HG02973 (cell line): ENCODE results near the gene SPRTN.
A peak's percentile ranks its signal among the peaks of the same experiment; 100 is the strongest.
"Not testable (repeated sequence)": the region's sequence is repeated elsewhere in the genome, so short reads cannot be mapped to it uniquely, and the experiment has no call there.

Experiments used
- ATAC-seq: cut with Tn5 transposase; IDR thresholded peaks from one replicate; pipeline ENCODE4 v1.9.1; 2021; ENCODE audit warnings: moderate library complexity; ENCODE audit not compliant: unreplicated experiment

SPRTN gene

DNA sequence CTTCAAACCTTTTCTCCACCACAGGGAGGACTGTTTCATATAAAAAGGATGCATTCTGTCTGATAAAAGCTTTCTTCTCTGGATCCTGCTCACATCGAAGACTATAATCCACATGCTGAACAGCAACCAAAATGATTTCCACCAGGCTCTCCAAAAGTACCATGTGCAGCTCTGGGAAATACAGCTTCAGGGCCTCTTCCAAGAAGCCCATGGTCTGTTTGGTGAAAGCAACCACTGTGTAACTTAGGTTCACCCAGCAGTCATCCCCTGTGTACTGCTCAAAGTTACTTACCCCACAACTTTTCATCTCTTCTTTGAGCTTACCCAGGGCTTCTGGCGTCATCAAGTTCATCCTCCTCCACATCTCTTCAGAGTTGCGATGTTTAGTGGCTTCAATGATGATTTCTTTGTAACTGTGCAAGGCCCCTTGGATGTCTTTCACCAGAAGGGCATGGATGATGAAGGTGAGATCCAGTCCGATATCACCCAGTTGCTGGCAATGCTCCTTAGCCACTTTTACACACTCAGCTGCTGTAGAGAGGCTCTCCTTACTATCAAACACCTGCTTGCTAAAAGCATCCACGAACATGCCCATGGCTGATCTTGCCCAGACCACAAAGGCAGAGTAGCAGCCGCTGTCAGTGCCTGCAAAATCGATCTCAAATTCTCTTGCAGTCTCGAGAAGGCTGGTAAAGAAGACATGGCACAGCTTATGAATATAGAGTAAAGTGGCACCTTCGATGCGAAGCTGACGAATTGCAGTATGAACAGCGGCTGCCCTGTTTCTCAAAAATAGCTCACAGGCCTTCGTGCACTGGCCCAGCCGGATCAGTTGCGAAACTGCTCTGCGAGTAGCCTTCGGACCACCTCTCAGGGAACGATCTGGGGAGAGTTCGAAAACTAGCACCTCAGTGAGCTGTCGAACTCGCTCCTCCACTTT lies 2.2 kb upstream of the SPRTN start:
- ATAC-seq, result no peak

DNA sequence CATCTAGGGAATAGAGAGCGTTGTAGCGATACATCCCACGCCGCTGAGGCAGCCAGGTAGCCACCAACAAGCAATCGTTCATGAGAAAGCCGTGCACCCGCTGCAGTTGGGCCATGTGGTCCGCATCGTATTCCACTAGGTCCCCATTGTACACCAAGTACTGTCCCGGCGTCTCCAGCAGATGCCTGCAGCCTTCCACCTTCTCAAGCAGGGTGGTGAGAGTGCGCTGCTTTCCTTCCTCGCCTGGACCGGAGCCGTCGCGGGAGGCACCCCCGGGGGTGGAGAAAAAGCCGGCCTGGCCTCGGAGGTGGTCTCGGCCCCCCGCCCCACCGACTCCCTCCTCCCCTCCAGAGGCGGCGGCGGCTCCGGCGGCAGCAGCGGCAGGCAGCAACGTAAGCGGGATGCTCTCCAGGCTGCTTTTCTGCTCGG lies 1.0 kb upstream of the SPRTN start:
- ATAC-seq, result peak; percentile 2

DNA sequence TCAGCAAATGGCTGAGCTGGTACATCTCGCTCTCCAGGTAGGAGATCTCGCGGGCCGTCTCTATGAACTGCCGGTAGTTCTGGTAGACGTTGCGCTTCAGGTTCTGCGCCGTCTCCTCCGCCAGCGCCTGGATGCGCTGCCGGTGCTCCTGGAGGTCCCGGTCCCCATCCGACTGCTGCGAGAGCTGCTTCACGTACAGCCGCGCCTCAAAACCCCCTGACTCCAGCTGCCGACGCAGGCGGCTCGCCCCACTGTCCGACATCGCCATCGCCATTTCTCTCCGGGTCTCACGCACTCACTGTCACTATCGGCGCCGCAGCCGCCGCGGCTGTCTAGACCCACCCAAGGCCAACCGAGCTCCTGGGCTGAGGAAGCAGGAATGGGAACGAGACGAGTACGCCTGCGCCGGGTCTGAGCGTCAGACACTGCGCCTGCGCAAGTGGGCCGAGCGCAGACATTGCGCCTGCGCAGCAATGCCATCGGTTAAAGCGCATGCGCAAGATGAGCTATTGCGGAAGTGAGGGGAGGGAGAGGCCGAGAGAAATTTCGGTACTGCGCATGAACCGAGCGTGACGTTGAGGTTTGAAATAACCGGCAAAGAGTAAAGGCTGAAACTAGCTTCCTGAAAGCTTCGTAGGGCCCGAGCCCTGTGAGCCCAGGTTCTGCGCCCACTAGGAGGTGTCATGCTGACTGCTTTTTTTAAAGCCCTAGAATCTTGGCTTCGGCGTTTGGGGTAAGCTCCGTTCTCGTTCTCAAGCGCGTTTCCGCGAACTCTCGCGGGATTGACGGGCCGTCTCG lies 422 bp upstream of the SPRTN start, which contains the start of gene EXOC8:
TSS of gene EXOC8 (minus strand) at position 381 of the 798 bp plus-strand sequence. CDS start at position 274, 107 bp downstream.
- ATAC-seq, result peak; percentile 69

DNA sequence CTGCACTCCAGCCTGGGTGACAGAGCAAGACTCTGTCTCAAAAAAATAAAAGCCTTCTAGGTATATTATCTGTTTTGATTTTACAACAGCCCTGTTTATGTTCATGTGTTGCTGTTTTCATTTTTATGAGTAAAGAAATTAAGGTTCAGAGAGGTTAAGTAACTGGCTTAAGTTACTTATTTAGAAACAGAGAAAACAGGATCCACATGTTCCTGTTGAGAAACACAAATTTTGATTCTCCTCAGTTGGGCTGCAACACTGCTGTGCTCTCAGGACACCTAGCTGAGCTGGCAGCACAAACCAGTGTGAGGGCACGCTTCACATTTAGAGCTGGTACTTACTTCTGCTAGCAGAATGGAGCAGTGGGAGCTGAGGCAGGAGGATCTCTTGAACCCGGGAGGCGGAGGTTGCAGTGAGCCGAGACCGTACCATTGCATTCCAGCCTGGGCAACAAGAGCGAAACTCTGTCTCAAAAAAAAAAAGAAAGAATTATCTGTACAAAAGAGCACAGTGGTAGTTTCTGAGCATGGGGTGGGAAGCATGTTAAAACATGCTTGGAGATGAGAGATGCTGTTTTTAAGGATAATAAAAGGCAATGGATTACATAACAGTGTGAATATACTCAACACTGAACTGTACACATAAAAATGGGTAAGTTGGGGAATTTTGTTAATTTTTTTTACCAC lies 2.4 kb downstream of the SPRTN start:
- no peak for ATAC-seq

DNA sequence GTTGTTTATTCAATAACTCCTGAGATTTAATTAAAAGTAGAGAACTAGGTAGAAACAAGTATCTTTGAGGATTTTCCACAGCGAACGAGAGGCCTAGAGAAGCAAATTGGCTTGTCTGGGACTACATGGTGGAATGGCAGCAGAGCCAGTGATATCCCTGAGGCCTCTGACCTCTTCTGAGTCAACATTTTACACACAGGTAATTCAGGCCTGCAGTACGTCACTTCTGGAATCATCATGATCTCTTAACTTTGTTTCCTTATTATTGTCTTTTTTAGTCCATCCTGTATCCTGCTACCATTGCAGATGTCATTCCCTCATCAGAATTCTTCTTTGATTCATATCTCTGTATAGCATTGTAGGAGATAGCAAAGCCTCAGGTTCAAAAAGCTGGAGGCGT lies 9.9 kb downstream of the SPRTN start:
- no peak for ATAC-seq

DNA sequence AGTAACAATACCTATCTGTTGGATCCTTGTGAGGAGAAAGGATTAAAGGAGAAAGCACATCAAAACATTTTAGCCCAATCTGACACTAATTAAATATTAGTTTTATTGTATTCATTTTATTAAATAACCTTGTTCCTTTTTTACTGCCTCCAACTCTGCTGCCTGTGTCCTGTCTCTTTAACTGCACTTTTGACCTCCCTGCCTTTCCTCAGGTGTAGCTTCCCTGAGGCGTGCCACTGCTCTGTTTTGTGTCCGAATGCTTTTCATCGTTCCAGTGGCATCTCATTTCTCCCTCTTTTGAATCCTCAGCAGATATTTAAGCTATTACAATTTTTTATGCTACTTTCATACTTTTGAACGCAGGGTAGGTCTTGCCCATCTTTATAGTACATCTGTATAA lies 10.3 kb downstream of the SPRTN start:
- no peak for ATAC-seq

DNA sequence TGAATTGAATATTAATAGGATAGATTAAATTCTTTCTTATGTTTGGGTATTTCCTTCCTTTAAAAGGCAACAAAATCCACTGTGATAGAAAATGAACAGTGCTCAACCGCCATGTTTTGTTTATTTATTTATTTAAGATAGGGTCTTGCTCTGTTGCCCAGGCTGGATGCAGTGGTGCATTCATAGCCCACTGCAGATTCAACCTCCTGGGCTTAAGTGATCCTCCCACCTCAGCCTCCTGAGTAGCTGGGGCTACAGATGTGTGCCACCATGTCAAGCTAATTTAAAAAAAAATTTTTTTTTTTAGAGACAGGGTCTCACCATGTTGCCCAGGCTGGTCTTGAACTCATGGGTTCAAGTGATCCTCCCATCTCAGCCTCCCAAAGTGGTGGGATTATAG lies 10.8 kb downstream of the SPRTN start:
- not testable (repeated sequence) for ATAC-seq

- ATAC-seq, result no peak
These were observed 13.7 kb downstream of the SPRTN start for GRCh38 chr1:231351816-231352215.

GRCh38 chr1:231353086-231353485 lies 15.0 kb downstream of the SPRTN start:
- no peak for ATAC-seq

- no peak for ATAC-seq
These were observed 16.4 kb downstream of the SPRTN start for GRCh38 chr1:231354330-231355020.

DNA sequence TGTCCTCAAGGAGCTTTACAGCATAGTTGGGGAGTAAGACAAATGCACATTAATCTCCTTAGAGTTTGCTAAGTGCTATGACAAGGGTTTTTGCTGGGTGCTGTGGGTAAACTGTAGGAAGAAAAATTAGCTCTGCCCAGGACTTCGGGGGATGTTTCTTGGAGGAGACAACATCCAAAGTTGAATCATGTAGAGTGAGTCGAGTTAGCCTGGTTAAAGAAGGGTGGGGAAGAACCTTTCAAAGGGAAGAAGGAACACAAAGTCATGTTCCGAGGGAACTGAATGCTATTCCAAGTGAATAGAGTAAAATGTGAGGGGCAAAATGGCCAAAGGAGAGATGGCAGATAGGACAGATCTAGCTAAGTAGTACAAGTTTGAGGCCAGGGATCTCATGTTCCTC lies 17.1 kb downstream of the SPRTN start:
- no peak for ATAC-seq

DNA sequence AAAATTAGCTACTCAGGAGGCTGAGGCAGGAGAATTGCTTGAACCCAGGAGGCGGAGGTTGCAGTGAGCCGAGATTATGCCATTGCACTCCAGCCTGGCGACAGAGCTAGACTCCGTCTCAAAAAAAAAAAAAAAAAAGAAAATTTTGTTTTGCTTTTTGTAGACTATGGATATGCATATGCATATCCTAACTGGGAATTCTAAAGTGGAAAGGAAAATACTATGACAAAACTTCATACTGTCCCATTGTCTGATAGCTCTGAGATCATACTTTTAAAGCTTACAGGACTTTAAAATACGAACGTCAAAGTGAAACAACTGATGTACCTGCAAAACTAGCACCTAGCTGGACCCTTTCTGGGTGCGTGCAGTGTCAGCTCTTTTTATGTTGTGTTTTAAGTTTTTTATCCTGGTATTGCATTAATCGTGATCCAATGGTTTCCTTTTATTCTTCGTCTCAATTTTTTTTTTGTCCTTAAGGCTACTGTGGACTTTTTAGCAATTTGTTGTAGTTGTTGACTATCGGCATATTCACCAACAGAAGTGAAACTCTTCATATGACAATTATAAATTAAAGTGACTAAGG lies 19.2 kb downstream of the SPRTN start:
- no peak for ATAC-seq

GRCh38 chr1:231357831-231358354 lies 19.8 kb downstream of the SPRTN start:
- ATAC-seq, result peak; percentile 77

GRCh38 chr1:231359113-231359512 lies 21.0 kb downstream of the SPRTN start:
- no peak for ATAC-seq

DNA sequence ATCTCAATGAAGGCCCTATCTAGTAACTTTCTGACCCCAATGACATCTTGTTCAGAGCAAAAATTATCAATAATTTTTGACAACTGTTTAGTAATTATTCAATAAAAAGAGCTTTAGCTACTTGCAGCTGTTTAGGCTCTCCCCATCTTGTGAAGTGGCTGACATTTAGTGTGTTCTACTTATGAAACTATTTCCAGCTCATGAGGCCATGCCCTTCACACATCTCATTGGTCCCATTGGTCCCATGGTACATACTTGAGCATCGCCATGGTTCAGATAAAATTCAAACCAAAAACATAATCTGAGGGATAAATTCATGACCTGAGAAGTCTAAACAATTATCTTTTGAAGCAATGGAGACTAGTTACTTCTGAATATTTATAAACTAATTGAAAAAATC lies 24.2 kb downstream of the SPRTN start:
- no peak for ATAC-seq

DNA sequence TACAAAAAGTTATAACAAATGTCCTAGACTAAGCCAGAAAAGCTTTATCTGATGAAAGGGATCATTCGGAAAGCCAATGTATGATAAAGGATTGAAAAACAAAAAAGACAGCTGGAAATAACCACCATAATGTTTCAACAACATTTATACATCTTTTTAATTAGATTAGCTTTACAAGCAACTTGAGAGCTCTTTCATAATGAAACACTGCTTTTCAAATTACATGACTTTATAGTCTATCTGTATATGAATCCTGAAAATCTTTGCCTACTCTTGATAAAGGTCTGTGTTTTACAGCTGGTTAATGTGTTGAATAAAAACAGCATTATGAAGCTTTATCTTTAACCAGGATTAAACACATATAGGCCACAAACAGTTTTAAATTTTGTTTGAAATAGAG lies 25.5 kb downstream of the SPRTN start:
- ATAC-seq, result no peak

DNA sequence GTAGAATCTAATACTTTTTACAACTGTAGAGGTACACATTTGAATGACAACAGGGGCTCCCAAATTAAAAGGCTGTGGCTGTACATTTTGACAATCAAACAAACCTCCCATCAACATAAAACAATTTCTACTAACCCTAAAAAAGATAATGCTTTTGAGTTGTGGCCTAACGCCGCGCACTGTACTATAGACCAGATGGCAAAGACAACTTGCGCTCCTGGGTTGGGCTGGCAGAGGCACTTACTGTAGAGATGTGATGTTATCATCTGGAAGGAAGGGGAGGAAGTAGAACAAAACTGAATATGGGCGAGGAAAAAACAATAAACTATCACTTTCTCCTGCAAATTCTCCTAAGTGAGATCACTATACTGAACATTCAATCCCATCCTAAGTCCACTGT lies 26.1 kb downstream of the SPRTN start:
- ATAC-seq, result no peak

DNA sequence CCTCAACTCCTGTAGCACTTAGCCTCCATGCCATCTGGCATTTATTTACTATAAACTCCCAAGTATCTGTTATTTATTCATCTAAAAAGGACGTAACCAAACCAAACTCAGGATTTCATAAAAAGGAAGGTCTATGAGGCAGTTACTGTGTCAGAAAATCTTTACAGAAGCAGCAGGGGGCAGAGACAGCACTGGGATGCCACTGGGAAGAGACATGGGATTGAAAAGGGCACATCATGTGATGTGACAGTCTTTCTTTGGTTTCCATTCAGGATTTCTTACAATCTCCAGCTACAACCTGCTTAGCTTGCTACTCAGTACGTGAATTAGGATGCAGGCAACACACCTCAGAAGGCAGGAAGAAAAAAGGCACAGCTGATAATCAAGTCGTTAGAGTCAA lies 31.2 kb downstream of the SPRTN start:
- ATAC-seq, result no peak

- ATAC-seq, result no peak
These were observed 34.4 kb downstream of the SPRTN start for GRCh38 chr1:231372501-231372900.

GRCh38 chr1:231374394-231374793 lies 36.3 kb downstream of the SPRTN start:
- no peak for ATAC-seq
